MCF 10A (cell line): Measurements from ENCODE around the gene GSK3B. TPM values are rescaled to one million over a fixed set of nuclear protein-coding genes. Genes with fewer than 3 reads are reported as not detected.

Experiments used
- BruUV-seq: library from RNA; stranded (reverse); fragments of 400-500 nt; replicated peaks from 2 replicates; lab custom pipeline; 2021; lab: Mats Ljungman, UMichigan
- CTCF ChIA-PET: fragments of 300-600 bp; sonication (Branson Sonifier 250); formaldehyde crosslinking; extraction: SDS; loops from one replicate; lab custom pipeline; 2021; ENCODE audit warnings: antibody characterized with exemption, inconsistent platforms; lab: Yijun Ruan, JAX
- POLR2A ChIA-PET: fragments of 300-600, 350-650 bp; sonication (Branson Sonifier 250); formaldehyde crosslinking; extraction: SDS; loops from one replicate; lab custom pipeline; 2020; ENCODE audit warnings: antibody characterized with exemption, inconsistent platforms; lab: Yijun Ruan, JAX
- DNase-seq: peaks from one replicate; pipeline ENCODE4 v3.0.0-alpha.2; 2018; ENCODE audit not compliant: unreplicated experiment
- H3K27ac Mint-ChIP-seq: one replicate; pipeline ENCODE4 v1.8.0; 2022; ENCODE audit warnings: mild to moderate bottlenecking, low read depth, mixed read lengths; ENCODE audit not compliant: unreplicated experiment
- H3K27me3 Mint-ChIP-seq: one replicate; pipeline ENCODE4 v1.8.0; 2022; ENCODE audit warnings: mixed read lengths; ENCODE audit not compliant: insufficient read depth, unreplicated experiment
- H3K36me3 Mint-ChIP-seq: one replicate; pipeline ENCODE4 v1.8.0; 2022; ENCODE audit warnings: mild to moderate bottlenecking, moderate library complexity, mixed read lengths; ENCODE audit not compliant: insufficient read depth, unreplicated experiment
- H3K4me1 Mint-ChIP-seq: one replicate; pipeline ENCODE4 v1.8.0; 2022; ENCODE audit warnings: mixed read lengths; ENCODE audit not compliant: insufficient read depth, unreplicated experiment
- H3K4me3 Mint-ChIP-seq: one replicate; pipeline ENCODE4 v1.8.0; 2022; ENCODE audit warnings: mild to moderate bottlenecking, moderate library complexity, mixed read lengths; ENCODE audit not compliant: unreplicated experiment
- H3K9me3 Mint-ChIP-seq: one replicate; pipeline ENCODE4 v1.8.0; 2022; ENCODE audit warnings: mixed read lengths; ENCODE audit not compliant: unreplicated experiment
- CTCF ChIP-seq: fragments of 200-600 bp; IDR thresholded peaks from one replicate; pipeline ENCODE4 v1.8.0; 2022; ENCODE audit warnings: antibody characterized with exemption, mild to moderate bottlenecking; ENCODE audit not compliant: unreplicated experiment
- intact Hi-C: fragments of 100-400 bp; cut with micrococcal nuclease; formaldehyde crosslinking; loops from 2 replicates; pipeline ENCODE4 v1.14.1; 2022
- total RNA-seq: library from RNA; stranded (reverse); gene quantifications from 2 replicates; pipeline ENCODE4 v1.2.3, GENCODE V29; 2022

Gene GSK3B
- total RNA-seq, 1 experiment from 2014 or later = 71.5 TPM

GRCh38 chr3:119864476-119864875 is 229.8 kb downstream of the GSK3B start:
- H3K36me3 Mint-ChIP-seq = peaks cover 40% of the 10 kb centered on the region
- H3K4me3 Mint-ChIP-seq = no peak overlapping the region
- no peaks in the 10 kb centered on the region for H3K27me3 Mint-ChIP-seq
- peaks cover 5% of the 10 kb centered on the region for H3K4me1 Mint-ChIP-seq
- H3K27ac Mint-ChIP-seq = no peak overlapping the region
- TF ChIP-seq CTCF = no peak
- ChIA-PET CTCF (interaction anchor here (0.7 to 1.9 kb wide), 3 partner anchors 17 to 28 kb away, joined by 3 to 7 read pairs (median 3); no protein-coding TSS in a partner anchor), POLR2A (no interaction called here)
- no TSS peak for BruUV-seq
- no peak for DNase-seq
- H3K9me3 Mint-ChIP-seq = no peaks in the 10 kb centered on the region
- intact Hi-C loops = no loop called here

- intact Hi-C loops = no loop called here
- POLR2A ChIA-PET = interaction anchor here (1.0 kb wide), 1 partner anchor 22 kb away, joined by 3 read pairs; no protein-coding TSS in a partner anchor
- TF ChIP-seq CTCF = no peak
- DNase-seq = no peak
- H3K9me3 Mint-ChIP-seq = no peaks in the 10 kb centered on the region
- BruUV-seq = no TSS peak
- H3K27ac Mint-ChIP-seq = no peak overlapping the region
- no peaks in the 10 kb centered on the region for H3K4me1 Mint-ChIP-seq
- CTCF ChIA-PET = interaction anchor here (1.9 kb wide), 1 partner anchor 30 kb away, joined by 7 read pairs; no protein-coding TSS in a partner anchor
- peaks cover 49% of the 10 kb centered on the region for H3K36me3 Mint-ChIP-seq
- H3K27me3 Mint-ChIP-seq = no peaks in the 10 kb centered on the region
- H3K4me3 Mint-ChIP-seq = no peak overlapping the region
These were observed 231.6 kb downstream of the GSK3B start for GRCh38 chr3:119862616-119863015.

- Mint-ChIP-seq H3K27ac (no peak overlapping the region), H3K4me1 (no peaks in the 10 kb centered on the region), H3K4me3 (no peak overlapping the region), H3K27me3 (no peaks in the 10 kb centered on the region), H3K9me3 (no peaks in the 10 kb centered on the region), H3K36me3 (peaks cover 47% of the 10 kb centered on the region)
- ChIA-PET POLR2A (no interaction called here), CTCF (no interaction called here)
- BruUV-seq = no TSS peak
- no peak for TF ChIP-seq CTCF
- DNase-seq = no peak
- intact Hi-C loops = no loop called here
These were observed 232.6 kb downstream of the GSK3B start for GRCh38 chr3:119861681-119862080.

- intact Hi-C loops = no loop called here
- POLR2A ChIA-PET = no interaction called here
- peaks cover 4% of the 10 kb centered on the region for H3K9me3 Mint-ChIP-seq
- H3K27me3 Mint-ChIP-seq = no peaks in the 10 kb centered on the region
- no peaks in the 10 kb centered on the region for H3K4me1 Mint-ChIP-seq
- peaks cover 47% of the 10 kb centered on the region for H3K36me3 Mint-ChIP-seq
- no peak for TF ChIP-seq CTCF
- no peak overlapping the region for H3K4me3 Mint-ChIP-seq
- no TSS peak for BruUV-seq
- peak overlapping the region; percentile 37 for H3K27ac Mint-ChIP-seq
- no peak for DNase-seq
- CTCF ChIA-PET = interaction anchor here (0.9 kb wide), 1 partner anchor 15 kb away, joined by 3 read pairs; no protein-coding TSS in a partner anchor
These were observed 234.5 kb downstream of the GSK3B start for GRCh38 chr3:119859728-119860127.
